ENCODE data around the gene SNCAIP. TPM values are rescaled to one million over a fixed set of nuclear protein-coding genes. Genes with fewer than 3 reads are reported as not detected.

Gene SNCAIP
- total RNA-seq, 1 experiment from 2014 or later = not detected

GRCh38 chr5:122469384-122469919 is 157.4 kb downstream of the SNCAIP start:
- POLR2A ChIA-PET = no interaction called here
- in situ Hi-C loops (cut with HindIII; ENCODE audit: low pct_unique_long_range_greater_than_20kb, low sequenced_read_pairs) = no loop called here

DNA sequence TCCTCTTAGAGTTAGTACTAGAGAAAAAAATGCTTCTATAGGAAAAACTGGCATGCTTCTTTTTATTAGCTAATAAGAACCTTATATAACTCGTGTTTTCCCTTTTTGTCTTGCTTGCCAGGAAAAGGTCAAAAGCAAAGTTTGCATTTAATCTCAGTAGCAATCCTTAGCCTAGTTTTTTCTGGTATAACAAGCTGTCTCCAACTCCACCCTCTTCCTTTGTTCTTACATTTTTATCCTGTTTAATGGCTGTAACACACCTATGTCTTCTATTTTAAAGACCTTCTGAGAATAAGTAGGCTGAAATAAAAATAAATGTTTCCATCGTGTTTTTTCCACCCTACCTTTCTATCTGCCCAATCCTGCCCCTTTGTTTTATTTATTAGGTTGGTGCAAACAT is 158.3 kb downstream of the SNCAIP start:
- ChIA-PET POLR2A (no interaction called here), CTCF (no interaction called here)
- no TSS peak for BruUV-seq (replicated peaks)

More at GRCh38 chr5:122469384-122469919, 157.4 kb downstream of the SNCAIP start:
- Histone ChIP-seq H3K4me1 (ENCODE audit: control insufficient read depth, insufficient read depth, low read length) (no peaks in the 10 kb centered on the region), H3K27me3 (ENCODE audit: control insufficient read depth, insufficient read depth, low read length) (peaks cover 6% of the 10 kb centered on the region; the same call in 1 of the 2 replicates), H3K9me3 (ENCODE audit: control insufficient read depth, insufficient read depth, low read depth, low read length) (no peaks in the 10 kb centered on the region), H3K4me3 (ENCODE audit: low read depth in 2 of 2, low read length in 2 of 2) (no peak overlapping the region), H3K27ac (ENCODE audit: low read length) (no peak overlapping the region), H3K36me3 (ENCODE audit: control insufficient read depth, insufficient read depth, low read length) (no peaks in the 10 kb centered on the region)
- no peak for TF ChIP-seq POLR2AphosphoS5 (IDR thresholded peaks at IDR 0.05; ENCODE audit: low read depth, low read length)
- TF ChIP-seq, protein P1, sequence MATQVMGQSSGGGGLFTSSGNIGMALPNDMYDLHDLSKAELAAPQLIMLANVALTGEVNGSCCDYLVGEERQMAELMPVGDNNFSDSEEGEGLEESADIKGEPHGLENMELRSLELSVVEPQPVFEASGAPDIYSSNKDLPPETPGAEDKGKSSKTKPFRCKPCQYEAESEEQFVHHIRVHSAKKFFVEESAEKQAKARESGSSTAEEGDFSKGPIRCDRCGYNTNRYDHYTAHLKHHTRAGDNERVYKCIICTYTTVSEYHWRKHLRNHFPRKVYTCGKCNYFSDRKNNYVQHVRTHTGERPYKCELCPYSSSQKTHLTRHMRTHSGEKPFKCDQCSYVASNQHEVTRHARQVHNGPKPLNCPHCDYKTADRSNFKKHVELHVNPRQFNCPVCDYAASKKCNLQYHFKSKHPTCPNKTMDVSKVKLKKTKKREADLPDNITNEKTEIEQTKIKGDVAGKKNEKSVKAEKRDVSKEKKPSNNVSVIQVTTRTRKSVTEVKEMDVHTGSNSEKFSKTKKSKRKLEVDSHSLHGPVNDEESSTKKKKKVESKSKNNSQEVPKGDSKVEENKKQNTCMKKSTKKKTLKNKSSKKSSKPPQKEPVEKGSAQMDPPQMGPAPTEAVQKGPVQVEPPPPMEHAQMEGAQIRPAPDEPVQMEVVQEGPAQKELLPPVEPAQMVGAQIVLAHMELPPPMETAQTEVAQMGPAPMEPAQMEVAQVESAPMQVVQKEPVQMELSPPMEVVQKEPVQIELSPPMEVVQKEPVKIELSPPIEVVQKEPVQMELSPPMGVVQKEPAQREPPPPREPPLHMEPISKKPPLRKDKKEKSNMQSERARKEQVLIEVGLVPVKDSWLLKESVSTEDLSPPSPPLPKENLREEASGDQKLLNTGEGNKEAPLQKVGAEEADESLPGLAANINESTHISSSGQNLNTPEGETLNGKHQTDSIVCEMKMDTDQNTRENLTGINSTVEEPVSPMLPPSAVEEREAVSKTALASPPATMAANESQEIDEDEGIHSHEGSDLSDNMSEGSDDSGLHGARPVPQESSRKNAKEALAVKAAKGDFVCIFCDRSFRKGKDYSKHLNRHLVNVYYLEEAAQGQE (IDR thresholded peaks at IDR 0.05; ENCODE audit: insufficient read depth in 1 of 2, low read depth in 2 of 2, low read length in 1 of 2) = no peak
- BruUV-seq (replicated peaks) = no TSS peak
- DNase-seq (ENCODE audit: low read depth, low spot score) (no peak), ATAC-seq (no peak)
- intact Hi-C loops (cut with micrococcal nuclease; ENCODE audit: unreplicated experiment) = no loop called here
- CTCF ChIA-PET = no interaction called here

More for the DNA sequence above, 158.3 kb downstream of the SNCAIP start:
- TF ChIP-seq, protein P1 (IDR thresholded peaks at IDR 0.05; ENCODE audit: insufficient read depth in 1 of 2, low read depth in 2 of 2, low read length in 1 of 2) = no peak
- TF ChIP-seq SIN3A (IDR thresholded peaks at IDR 0.05; ENCODE audit: borderline replicate concordance, insufficient read depth, low read depth, low read length) (no peak), TCF7L2 (IDR thresholded peaks at IDR 0.05; ENCODE audit: low read depth, low read length) (no peak), POLR2AphosphoS5 (IDR thresholded peaks at IDR 0.05; ENCODE audit: low read depth, low read length) (no peak), CTCF (IDR thresholded peaks at IDR 0.05) (no peak)
- Histone ChIP-seq H3K4me1 (ENCODE audit: control insufficient read depth, insufficient read depth, low read length) (no peaks in the 10 kb centered on the region), H3K36me3 (ENCODE audit: control insufficient read depth, insufficient read depth, low read length) (no peaks in the 10 kb centered on the region), H3K27ac (ENCODE audit: low read length) (no peak overlapping the region), H3K9me3 (ENCODE audit: control insufficient read depth, insufficient read depth, low read depth, low read length) (no peaks in the 10 kb centered on the region), H3K4me3 (ENCODE audit: low read depth in 2 of 2, low read length in 2 of 2) (no peak overlapping the region), H3K27me3 (ENCODE audit: control insufficient read depth, insufficient read depth, low read length) (peaks cover 6% of the 10 kb centered on the region; the same call in 1 of the 2 replicates)
- ATAC-seq = no peak
- in situ Hi-C loops (cut with HindIII; ENCODE audit: low pct_unique_long_range_greater_than_20kb, low sequenced_read_pairs) (no loop called here), intact Hi-C loops (cut with micrococcal nuclease; ENCODE audit: unreplicated experiment) (no loop called here)
- DNase-seq (ENCODE audit: low read depth, low spot score) = no peak
